ENCODE data around the gene NANOS1.

DNA sequence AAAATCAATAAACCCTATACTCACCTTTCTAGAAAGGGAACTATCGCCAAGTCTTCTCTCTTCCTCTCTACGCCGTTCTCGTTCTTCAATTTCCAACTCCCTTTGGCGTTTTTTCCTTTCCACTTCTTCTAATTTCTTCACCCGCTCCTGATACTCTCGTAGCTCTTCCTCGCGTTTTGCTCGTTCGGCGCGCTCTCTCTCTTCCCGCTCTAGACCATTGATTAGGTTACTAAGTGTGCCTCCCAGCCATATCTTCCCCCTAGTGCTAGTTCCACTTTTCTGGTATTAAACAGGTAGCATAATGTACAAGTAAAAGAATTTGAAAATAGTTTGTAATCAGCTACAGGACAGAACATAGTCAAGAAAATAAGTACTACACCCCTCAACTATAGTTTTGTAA is 20.3 kb downstream of the NANOS1 start:
- no peak for TF ChIP-seq EZH2phosphoT487 (IDR thresholded peaks at IDR 0.05; ENCODE audit: low read depth)
- TF ChIP-seq, protein P1, sequence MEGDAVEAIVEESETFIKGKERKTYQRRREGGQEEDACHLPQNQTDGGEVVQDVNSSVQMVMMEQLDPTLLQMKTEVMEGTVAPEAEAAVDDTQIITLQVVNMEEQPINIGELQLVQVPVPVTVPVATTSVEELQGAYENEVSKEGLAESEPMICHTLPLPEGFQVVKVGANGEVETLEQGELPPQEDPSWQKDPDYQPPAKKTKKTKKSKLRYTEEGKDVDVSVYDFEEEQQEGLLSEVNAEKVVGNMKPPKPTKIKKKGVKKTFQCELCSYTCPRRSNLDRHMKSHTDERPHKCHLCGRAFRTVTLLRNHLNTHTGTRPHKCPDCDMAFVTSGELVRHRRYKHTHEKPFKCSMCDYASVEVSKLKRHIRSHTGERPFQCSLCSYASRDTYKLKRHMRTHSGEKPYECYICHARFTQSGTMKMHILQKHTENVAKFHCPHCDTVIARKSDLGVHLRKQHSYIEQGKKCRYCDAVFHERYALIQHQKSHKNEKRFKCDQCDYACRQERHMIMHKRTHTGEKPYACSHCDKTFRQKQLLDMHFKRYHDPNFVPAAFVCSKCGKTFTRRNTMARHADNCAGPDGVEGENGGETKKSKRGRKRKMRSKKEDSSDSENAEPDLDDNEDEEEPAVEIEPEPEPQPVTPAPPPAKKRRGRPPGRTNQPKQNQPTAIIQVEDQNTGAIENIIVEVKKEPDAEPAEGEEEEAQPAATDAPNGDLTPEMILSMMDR (IDR thresholded peaks at IDR 0.05; ENCODE audit: low read depth, low read length) = no peak
